HepG2 (cell line): ENCODE results near the gene HDAC5. TPM values are rescaled to one million over a fixed set of nuclear protein-coding genes. Genes with fewer than 3 reads are reported as not detected.
A peak's percentile ranks its signal among the peaks of the same experiment; 100 is the strongest.

Experiments
- ATAC-seq: fragments of 200-7000 bp; cut with Tn5 transposase; 3 replicates; pipeline ENCODE4 v1.9.1; 2020; ENCODE audit warnings: mild to moderate bottlenecking, moderate library complexity
- BruUV-seq: library from RNA; stranded (reverse); fragments of 400-500 nt; replicated peaks from 2 replicates; lab custom pipeline; 2021; lab: Mats Ljungman, UMichigan
- CTCF ChIA-PET: fragments of 300-600 bp; formaldehyde crosslinking; extraction: SDS; loops from one replicate; lab custom pipeline; 2021; ENCODE audit warnings: low total read pairs, inconsistent platforms, low intra/inter-chr PET ratio; lab: Yijun Ruan, JAX
- POLR2A ChIA-PET: fragments of 350-600 bp; sonication (Branson Sonifier 250); formaldehyde crosslinking; loops from one replicate; lab custom pipeline; 2020; ENCODE audit warnings: antibody characterized with exemption, inconsistent platforms; lab: Yijun Ruan, JAX
- DNase-seq: peaks from one replicate; pipeline ENCODE4 v3.0.0-alpha.2; 2015; ENCODE audit warnings: low spot score
- FAIRE-seq: peaks from 3 replicates; lab custom pipeline; 2011; peaks lifted over from hg19 to GRCh38; lab: Jason Lieb, UNC
- H2AFZ ChIP-seq: one replicate; pipeline ENCODE4 v1.6.1; 2011; ENCODE audit warnings: low read length, inconsistent platforms
- H3K27ac ChIP-seq: fragments of 300-600 bp; 3 replicates; pipeline ENCODE4 v1.8.0; 2011; ENCODE audit warnings: mixed run types, mild to moderate bottlenecking, mixed read lengths, low read length, inconsistent platforms; ENCODE audit not compliant: insufficient read depth; ENCODE audit errors: extremely low read length
- H3K27me3 ChIP-seq, 2 experiments: fragments of 200-600 bp in 1 of 2; 2 replicates in 1 of 2; 3 replicates in 1 of 2; pipeline versions ENCODE4 v1.6.0 to v1.8.0; 2011; ENCODE audit warnings: low read length in 2 of 2, mild to moderate bottlenecking in 2 of 2, moderate library complexity in 2 of 2, inconsistent platforms in 1 of 2; ENCODE audit not compliant: insufficient read depth in 2 of 2, control insufficient read depth in 1 of 2
- H3K36me3 ChIP-seq, 2 experiments: fragments of 200-600 bp in 1 of 2; replicated peaks in 1 of 2; 2 replicates in 1 of 2; 3 replicates in 1 of 2; pipeline versions ENCODE4 v1.5.1 to v1.8.0; 2011; ENCODE audit warnings: low read length in 2 of 2, inconsistent platforms in 1 of 2; ENCODE audit not compliant: insufficient read depth in 2 of 2, control insufficient read depth in 1 of 2
- H3K4me1 ChIP-seq: 2 replicates; pipeline ENCODE4 v1.5.1; 2012; ENCODE audit warnings: low read length, inconsistent platforms; ENCODE audit not compliant: insufficient read depth
- H3K4me2 ChIP-seq: 2 replicates; pipeline ENCODE4 v1.6.0; 2011; ENCODE audit warnings: low read depth, low read length, inconsistent platforms
- H3K4me3 ChIP-seq, 3 experiments: fragments of 200-600 bp in 1 of 3; sonication (generic), shearing (Covaris generic) in 1 of 3; replicated peaks in 1 of 3; 2 replicates each; pipeline ENCODE4 v1.5.1; 2011 to 2016; ENCODE audit warnings: low read length in 3 of 3, inconsistent platforms in 2 of 3, low read depth in 2 of 3, mild to moderate bottlenecking in 2 of 3, control low read depth in 1 of 3, mixed read lengths in 1 of 3; ENCODE audit not compliant: insufficient read depth in 1 of 3
- H3K79me2 ChIP-seq: one replicate; pipeline ENCODE4 v1.6.1; 2011; ENCODE audit warnings: low read length, inconsistent platforms; ENCODE audit not compliant: insufficient read depth
- H3K9ac ChIP-seq: 2 replicates; pipeline ENCODE4 v1.6.0; 2011; ENCODE audit warnings: mild to moderate bottlenecking, low read depth, low read length, inconsistent platforms; ENCODE audit not compliant: insufficient read depth
- H3K9me3 ChIP-seq: 2 replicates; pipeline ENCODE4 v1.5.1; 2012; ENCODE audit warnings: mild to moderate bottlenecking, low read length
- H4K20me1 ChIP-seq: 2 replicates; pipeline ENCODE4 v1.6.0; 2011; ENCODE audit warnings: inconsistent platforms, mild to moderate bottlenecking, low read length, moderate library complexity; ENCODE audit not compliant: insufficient read depth
- HNRNPUL1 ChIP-seq: fragments of 200-400 bp; formaldehyde crosslinking; IDR thresholded peaks from 2 replicates; pipeline ENCODE4 v1.6.1; 2017; ENCODE audit warnings: low read depth, mild to moderate bottlenecking, low read length, moderate library complexity
- LCORL ChIP-seq, 2 experiments: fragments of 450-650 bp in 1 of 2; sonication (generic) in 1 of 2; formaldehyde crosslinking in 1 of 2; IDR thresholded peaks; 2 replicates each; pipeline versions ENCODE4 v1.5.0 to v1.6.1; 2017 to 2020; ENCODE audit warnings: antibody characterized with exemption in 1 of 2, missing genetic modification reagents in 1 of 2
- ZNF101 ChIP-seq: sonication (generic); formaldehyde crosslinking; IDR thresholded peaks from 2 replicates; pipeline ENCODE4 v1.4.0; 2020; ENCODE audit warnings: mild to moderate bottlenecking, low read depth, missing genetic modification reagents, borderline replicate concordance
- ZNF205 ChIP-seq: IDR thresholded peaks from 2 replicates; pipeline ENCODE4 v1.6.1; 2018; ENCODE audit warnings: missing biosample characterization, missing genetic modification reagents
- ZNF253 ChIP-seq: sonication (generic); formaldehyde crosslinking; IDR thresholded peaks from 2 replicates; pipeline ENCODE4 v1.8.0; 2022; ENCODE audit warnings: mild to moderate bottlenecking, missing genetic modification reagents, borderline replicate concordance
- ZNF615 ChIP-seq: sonication (generic); formaldehyde crosslinking; IDR thresholded peaks from 2 replicates; pipeline ENCODE4 v1.5.0; 2020; ENCODE audit warnings: mild to moderate bottlenecking, missing genetic modification reagents, borderline replicate concordance
- WGBS: methylation state at CpG from one replicate; pipeline ENCODE4 v1.1.6; 2017; ENCODE audit warnings: low lambda C conversion rate; 5-methylcytosine and 5-hydroxymethylcytosine counted together
- in situ Hi-C: cut with HindIII; loops from 2 replicates; pipeline ENCODE4 v1.10.0; 2017; ENCODE audit warnings: low pct_unique_long_range_greater_than_20kb; ENCODE audit not compliant: extremely low pct_ligation_motif_present
- intact Hi-C: fragments of 100-400 bp; cut with micrococcal nuclease; formaldehyde crosslinking; loops from one replicate; pipeline ENCODE4 v1.10.0; 2022; ENCODE audit not compliant: unreplicated experiment
- polyA plus RNA-seq, 8 experiments: library from polyadenylated mRNA; depleted of rRNA in 3 of 8; stranded (reverse) in 7 of 8; unstranded in 1 of 8; fragments of >200 nt; fragmentation: Illumina TruSeq in 4 of 8; extraction: Trizol in 4 of 8; gene quantifications; 2 replicates each; pipeline versions ENCODE4 v1.2.1 to v1.2.3, GENCODE V29; 2011 to 2016; ENCODE audit warnings: low read depth in 4 of 8, missing spikeins in 1 of 8, mixed read lengths in 1 of 8; ENCODE audit not compliant: insufficient read depth in 1 of 8
- total RNA-seq, 5 experiments: library from RNA; depleted of rRNA; stranded (reverse); fragments of >200 nt; fragmentation: Illumina TruSeq; extraction: Trizol; gene quantifications; 2 replicates each; pipeline ENCODE4 v1.2.3, GENCODE V29; 2016; ENCODE audit warnings: low read depth in 1 of 5
- TF ChIP-seq, protein P1 (sequence below): sonication (generic); formaldehyde crosslinking; IDR thresholded peaks from 2 replicates; pipeline ENCODE4 v1.5.0; 2020; ENCODE audit warnings: missing genetic modification reagents

Gene HDAC5
- total and polyA plus RNA-seq, 2 of the 13 experiments (the other 11 are each of a cell fraction or from before 2014, with no cell fraction given), result 46.4 to 85.4 TPM

DNA sequence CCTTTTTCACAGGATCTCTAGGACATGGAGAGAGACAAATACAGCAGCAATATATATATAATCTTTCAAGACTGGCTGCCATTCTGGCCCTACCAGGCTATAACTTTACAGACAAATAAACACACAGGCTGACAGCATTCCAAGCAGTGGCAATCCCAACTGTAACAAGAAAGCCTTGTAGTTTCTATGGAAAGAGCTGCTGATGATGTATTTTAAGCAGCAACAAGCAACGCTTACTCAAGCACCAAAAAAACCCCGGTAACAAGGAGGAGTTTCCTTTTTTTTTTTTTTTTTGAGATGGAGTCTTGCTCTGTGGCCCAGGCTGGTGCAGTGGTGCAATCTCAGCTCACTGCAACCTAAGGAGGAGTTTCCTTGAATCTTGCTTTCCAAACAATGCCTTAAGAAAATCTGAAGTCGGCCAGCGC is 80.2 kb downstream of the HDAC5 start:
- in situ Hi-C loops (loop anchor here (10.0 kb wide), 1 partner anchor 98 kb away; the partner anchor contains the start of gene PPY), intact Hi-C loops (no loop called here)
- FAIRE-seq (no peak), DNase-seq (no peak), ATAC-seq (no peak)
- Histone ChIP-seq H4K20me1 (peaks cover 25% of the 10 kb centered on the region), H3K9ac (no peak overlapping the region), H3K27ac (no peak overlapping the region), H3K4me2 (no peak overlapping the region), H3K4me3 (no peak overlapping the region), H3K9me3 (no peaks in the 10 kb centered on the region), H3K79me2 (peaks cover 59% of the 10 kb centered on the region), H3K27me3 (no peaks in the 10 kb centered on the region), H3K4me1 (peaks cover 19% of the 10 kb centered on the region), H2AFZ (no peak overlapping the region), H3K36me3 (peaks cover 20 to 56% of the 10 kb centered on the region in 2 experiments)
- ChIA-PET POLR2A (interaction anchor here (0.7 to 2.6 kb wide), 2 partner anchors 23 to 105 kb away, joined by 4 to 8 read pairs; partner anchors contain the start of gene LSM12), CTCF (no interaction called here)
- no TSS peak for BruUV-seq
- TF ChIP-seq, protein P1, sequence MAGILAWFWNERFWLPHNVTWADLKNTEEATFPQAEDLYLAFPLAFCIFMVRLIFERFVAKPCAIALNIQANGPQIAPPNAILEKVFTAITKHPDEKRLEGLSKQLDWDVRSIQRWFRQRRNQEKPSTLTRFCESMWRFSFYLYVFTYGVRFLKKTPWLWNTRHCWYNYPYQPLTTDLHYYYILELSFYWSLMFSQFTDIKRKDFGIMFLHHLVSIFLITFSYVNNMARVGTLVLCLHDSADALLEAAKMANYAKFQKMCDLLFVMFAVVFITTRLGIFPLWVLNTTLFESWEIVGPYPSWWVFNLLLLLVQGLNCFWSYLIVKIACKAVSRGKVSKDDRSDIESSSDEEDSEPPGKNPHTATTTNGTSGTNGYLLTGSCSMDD (CRISPR knock-in tag), result no peak
- TF ChIP-seq ZNF205 (no peak), ZNF101 (CRISPR knock-in tag) (no peak), ZNF253 (CRISPR knock-in tag) (no peak), HNRNPUL1 (no peak)
- WGBS, result 97% methylated on average over 4 of the region's 4 CpGs

DNA sequence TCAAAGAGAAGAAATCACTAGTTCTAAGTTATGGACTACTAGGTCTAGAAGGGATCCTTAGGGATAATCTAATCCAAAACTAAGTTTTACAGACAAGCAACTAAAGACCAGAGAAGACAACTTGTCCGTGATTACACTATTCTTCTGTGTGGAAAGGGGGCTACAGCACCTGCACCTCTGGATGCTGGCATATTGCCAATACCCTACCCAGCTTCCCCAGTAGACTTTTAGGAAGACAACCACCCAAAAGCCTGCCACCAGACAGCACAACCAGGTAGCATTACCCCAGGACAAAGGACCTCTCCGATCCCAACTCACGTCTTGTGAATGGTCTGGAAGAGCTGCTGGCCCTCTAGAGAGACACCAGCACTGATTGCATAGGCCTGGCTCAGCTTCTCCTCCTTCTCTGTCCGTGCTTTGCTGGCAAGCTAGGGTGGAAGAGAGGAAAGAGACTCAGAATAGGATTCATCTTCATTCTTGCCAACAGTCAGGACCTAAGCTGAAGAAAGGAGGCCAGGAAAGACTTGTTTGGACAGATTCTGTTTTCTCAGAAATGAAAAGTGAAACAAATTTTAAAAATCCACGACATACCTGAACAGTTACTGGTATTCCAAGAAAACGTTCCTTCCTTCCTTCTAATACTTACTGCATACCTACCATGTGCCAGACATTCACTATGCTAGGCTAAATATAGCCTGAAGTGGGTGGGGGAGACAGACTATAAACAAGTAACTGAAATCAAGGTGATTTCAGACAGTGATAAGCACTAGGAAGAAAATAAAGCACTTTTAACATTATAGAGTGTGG is 83.4 kb downstream of the HDAC5 start:
- no TSS peak for BruUV-seq
- H3K4me3 ChIP-seq, result no peak overlapping the region
- H3K27me3 ChIP-seq, result no peaks in the 10 kb centered on the region
- no peaks in the 10 kb centered on the region for H3K9me3 ChIP-seq
- CTCF ChIA-PET, result no interaction called here
- POLR2A ChIA-PET, result no interaction called here
- peak overlapping the region; percentile 18 for H3K27ac ChIP-seq
- intact Hi-C loops (no loop called here), in situ Hi-C loops (loop anchor here (10.0 kb wide), 1 partner anchor 95 kb away; the partner anchor contains the start of gene PPY)
- no peak overlapping the region for H3K9ac ChIP-seq
- H3K36me3 ChIP-seq, result peaks cover 34 to 59% of the 10 kb centered on the region in 2 experiments
- WGBS, result 94% methylated on average over 6 of the region's 6 CpGs
- 0 out of 2 replicates have a peak, but pooled peaks have one; percentile 46 for TF ChIP-seq LCORL (IDR thresholded peaks at IDR 0.05)
- no peak for TF ChIP-seq LCORL (CRISPR knock-in tag; IDR thresholded peaks at IDR 0.05)
- no peak for TF ChIP-seq ZNF615
- TF ChIP-seq, all 625 proteins: peak for 1
- Histone ChIP-seq H3K4me1 (peaks cover 20% of the 10 kb centered on the region), H4K20me1 (peaks cover 25% of the 10 kb centered on the region), H2AFZ (no peak overlapping the region), H3K4me2 (no peak overlapping the region), H3K79me2 (peaks cover 43% of the 10 kb centered on the region)
- DNase-seq (no peak), ATAC-seq (no peak), FAIRE-seq (no peak)
